ENCODE measurements around the gene AUTS2. TPM values are rescaled to one million over a fixed set of nuclear protein-coding genes. Genes with fewer than 3 reads are reported as not detected.

AUTS2 gene
- total and polyA plus RNA-seq, 10 of the 15 experiments (the other 5 are each of a cell fraction or from before 2014, with no cell fraction given) = 6.4 to 55.6 (median 21.6) TPM

DNA sequence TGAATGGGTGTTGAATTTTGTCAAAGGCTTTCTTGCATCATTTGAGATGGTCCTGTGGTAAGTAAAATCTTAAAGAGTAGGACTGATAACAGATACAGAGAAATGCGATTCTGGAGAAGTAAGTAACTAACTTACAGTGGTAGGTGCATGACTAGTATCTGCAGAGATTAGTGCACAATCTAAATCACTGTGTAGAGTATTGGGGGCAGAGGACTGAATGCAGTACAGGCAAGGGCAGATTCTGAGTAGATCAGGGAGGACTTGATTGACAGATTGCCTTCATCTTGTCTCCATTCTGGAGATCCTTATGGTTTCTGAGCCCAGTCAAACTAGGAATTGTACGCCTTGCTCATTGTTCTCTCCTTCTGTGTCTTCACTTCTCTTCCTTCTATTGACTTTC is 736.0 kb downstream of the AUTS2 start (continued):
- TF ChIP-seq E2F4 (IDR thresholded peaks at IDR 0.05; ENCODE audit: low read depth, low read length) = no peak
- TF ChIP-seq USF2 (IDR thresholded peaks at IDR 0.05; ENCODE audit: borderline replicate concordance, low read depth, low read length) = no peak

GRCh38 chr7:70334871-70335270 is 736.6 kb downstream of the AUTS2 start:
- Histone ChIP-seq H3K36me3 (ENCODE audit: control insufficient read depth in 2 of 2, insufficient read depth in 2 of 2, low read length in 1 of 2) (no peaks in the 10 kb centered on the region), H3K9me3 (replicated peaks; ENCODE audit: control insufficient read depth, insufficient read depth, low read length) (no peaks in the 10 kb centered on the region), H3K9ac (ENCODE audit: control insufficient read depth, insufficient read depth, low read length) (no peak overlapping the region), H3K27ac (ENCODE audit: control insufficient read depth, insufficient read depth) (no peak overlapping the region), H3K4me2 (ENCODE audit: control insufficient read depth, insufficient read depth) (no peak overlapping the region), H3K27me3 (replicated peaks in 1 of 2; ENCODE audit: control insufficient read depth in 2 of 2, insufficient read depth in 2 of 2, low read length in 1 of 2) (no peaks in the 10 kb centered on the region), H3K4me3 (no peak overlapping the region), H4K20me1 (ENCODE audit: control insufficient read depth, insufficient read depth) (no peaks in the 10 kb centered on the region), H2AFZ (ENCODE audit: control insufficient read depth, low read depth, low read length) (no peak overlapping the region), H3K79me2 (ENCODE audit: control insufficient read depth, insufficient read depth, low read length) (no peaks in the 10 kb centered on the region), H3K4me1 (ENCODE audit: control insufficient read depth, insufficient read depth, low read length) (no peaks in the 10 kb centered on the region)
- TF ChIP-seq SRF (IDR thresholded peaks at IDR 0.05; ENCODE audit: low read depth in 2 of 2, low read length in 2 of 2) = no peak
- TF ChIP-seq, protein P1, sequence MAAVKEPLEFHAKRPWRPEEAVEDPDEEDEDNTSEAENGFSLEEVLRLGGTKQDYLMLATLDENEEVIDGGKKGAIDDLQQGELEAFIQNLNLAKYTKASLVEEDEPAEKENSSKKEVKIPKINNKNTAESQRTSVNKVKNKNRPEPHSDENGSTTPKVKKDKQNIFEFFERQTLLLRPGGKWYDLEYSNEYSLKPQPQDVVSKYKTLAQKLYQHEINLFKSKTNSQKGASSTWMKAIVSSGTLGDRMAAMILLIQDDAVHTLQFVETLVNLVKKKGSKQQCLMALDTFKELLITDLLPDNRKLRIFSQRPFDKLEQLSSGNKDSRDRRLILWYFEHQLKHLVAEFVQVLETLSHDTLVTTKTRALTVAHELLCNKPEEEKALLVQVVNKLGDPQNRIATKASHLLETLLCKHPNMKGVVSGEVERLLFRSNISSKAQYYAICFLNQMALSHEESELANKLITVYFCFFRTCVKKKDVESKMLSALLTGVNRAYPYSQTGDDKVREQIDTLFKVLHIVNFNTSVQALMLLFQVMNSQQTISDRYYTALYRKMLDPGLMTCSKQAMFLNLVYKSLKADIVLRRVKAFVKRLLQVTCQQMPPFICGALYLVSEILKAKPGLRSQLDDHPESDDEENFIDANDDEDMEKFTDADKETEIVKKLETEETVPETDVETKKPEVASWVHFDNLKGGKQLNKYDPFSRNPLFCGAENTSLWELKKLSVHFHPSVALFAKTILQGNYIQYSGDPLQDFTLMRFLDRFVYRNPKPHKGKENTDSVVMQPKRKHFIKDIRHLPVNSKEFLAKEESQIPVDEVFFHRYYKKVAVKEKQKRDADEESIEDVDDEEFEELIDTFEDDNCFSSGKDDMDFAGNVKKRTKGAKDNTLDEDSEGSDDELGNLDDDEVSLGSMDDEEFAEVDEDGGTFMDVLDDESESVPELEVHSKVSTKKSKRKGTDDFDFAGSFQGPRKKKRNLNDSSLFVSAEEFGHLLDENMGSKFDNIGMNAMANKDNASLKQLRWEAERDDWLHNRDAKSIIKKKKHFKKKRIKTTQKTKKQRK (IDR thresholded peaks at IDR 0.05; ENCODE audit: low read depth, low read length) = no peak
- no peak for TF ChIP-seq SREBF2 (IDR thresholded peaks at IDR 0.05; ENCODE audit: low read length)
- TF ChIP-seq CHD4 (IDR thresholded peaks at IDR 0.05) = no peak
- no peak for TF ChIP-seq USF2 (IDR thresholded peaks at IDR 0.05; ENCODE audit: borderline replicate concordance, low read depth, low read length)
- no peak for TF ChIP-seq STAT3 (IDR thresholded peaks at IDR 0.05; ENCODE audit: low read depth, low read length)
- no peak for TF ChIP-seq NR2F1 (conservative IDR thresholded peaks at IDR 0.05)
- no peak for TF ChIP-seq HCFC1 (IDR thresholded peaks at IDR 0.05; ENCODE audit: low read length)
- TF ChIP-seq EED (IDR thresholded peaks at IDR 0.05; ENCODE audit: low read depth) = no peak
- no peak for TF ChIP-seq CEBPB (IDR thresholded peaks at IDR 0.05; ENCODE audit: borderline replicate concordance in 1 of 2, low read depth in 2 of 2, low read length in 2 of 2)
- ChIA-PET SMC1A (ENCODE audit: uncharacterized antibody, unreplicated experiment) (no interaction called here), CTCF (interaction anchor here (0.6 kb wide), 1 partner anchor 29 kb away, joined by 3 read pairs; no protein-coding TSS in a partner anchor), POLR2A (no interaction called here), RAD21 (ENCODE audit: unreplicated experiment) (no interaction called here)
- in situ Hi-C loops (cut with MboI) = no loop called here
- ATAC-seq (no peak), DNase-seq (ENCODE audit: low read depth, low spot score) (no peak), FAIRE-seq (no peak)
- no TSS peak for BruUV-seq (replicated peaks)
- intact Hi-C loops (cut with micrococcal nuclease; ENCODE audit: unreplicated experiment) = no loop called here
- 0% methylated on average over 2 of the region's 2 CpGs for WGBS (ENCODE audit: insufficient coverage, insufficient replicate concordance, low lambda C conversion rate, missing lambda C conversion rate)

Data from GM12878 (cell line).